Measurements from ENCODE around the gene TMEM185B.

GRCh38 chr2:120243875-120244553, 20.8 kb upstream of the TMEM185B start:
- TF ChIP-seq POLR2A (IDR thresholded peaks at IDR 0.05) (no peak), CTCF (IDR thresholded peaks at IDR 0.05) (no peak)

Measured in thyroid gland (tissue), 4 donors.